GM12891 (cell line): ENCODE data around the gene ASPHD2.

Experiments used
- POLR2A ChIP-seq: IDR thresholded peaks from 2 replicates; pipeline ENCODE4 v1.6.1; 2011; ENCODE audit warnings: low read depth, low read length, control low read depth
- POLR2AphosphoS5 ChIP-seq: IDR thresholded peaks from 2 replicates; pipeline ENCODE4 v1.6.1; 2011; ENCODE audit warnings: low read depth, low read length, control low read depth
- POU2F2 ChIP-seq: IDR thresholded peaks from 2 replicates; pipeline ENCODE4 v1.6.1; 2011; ENCODE audit warnings: low read depth, mild to moderate bottlenecking, control low read depth, low read length, moderate library complexity
- TAF1 ChIP-seq: IDR thresholded peaks from 2 replicates; pipeline ENCODE4 v1.6.1; 2011; ENCODE audit warnings: low read depth, low read length, control low read depth

DNA sequence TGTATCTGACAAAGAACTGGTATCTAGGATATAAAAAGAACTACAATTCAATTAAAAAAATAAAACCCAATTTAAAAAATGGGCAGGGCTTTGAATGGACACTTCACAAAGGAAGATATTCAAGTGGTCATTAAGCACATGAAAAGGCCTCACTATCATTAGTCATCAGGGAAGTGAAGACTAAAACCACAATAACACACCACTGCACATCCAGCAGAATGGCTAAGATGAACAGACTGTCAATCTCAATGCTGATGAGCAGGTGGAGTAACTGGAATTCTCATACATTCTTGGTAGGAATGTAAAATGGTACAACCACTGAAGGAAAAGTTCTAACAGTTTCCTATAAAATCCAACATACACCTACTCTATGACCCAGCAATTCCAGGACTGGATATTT lies 45.6 kb downstream of the ASPHD2 start:
- TF ChIP-seq POLR2AphosphoS5 (no peak), POLR2A (no peak), TAF1 (no peak), POU2F2 (no peak)
